IPS-NIHi7 (cell line): ENCODE results near the gene RNF14.
"Not testable (repeated sequence)": the region's sequence is repeated elsewhere in the genome, so short reads cannot be mapped to it uniquely, and the experiment has no call there.

Source experiments
- DNase-seq: peaks from one replicate; pipeline ENCODE4 v3.0.0; 2012; ENCODE audit warnings: mixed read lengths; ENCODE audit errors: extremely low spot score

The RNF14 gene, protein sequence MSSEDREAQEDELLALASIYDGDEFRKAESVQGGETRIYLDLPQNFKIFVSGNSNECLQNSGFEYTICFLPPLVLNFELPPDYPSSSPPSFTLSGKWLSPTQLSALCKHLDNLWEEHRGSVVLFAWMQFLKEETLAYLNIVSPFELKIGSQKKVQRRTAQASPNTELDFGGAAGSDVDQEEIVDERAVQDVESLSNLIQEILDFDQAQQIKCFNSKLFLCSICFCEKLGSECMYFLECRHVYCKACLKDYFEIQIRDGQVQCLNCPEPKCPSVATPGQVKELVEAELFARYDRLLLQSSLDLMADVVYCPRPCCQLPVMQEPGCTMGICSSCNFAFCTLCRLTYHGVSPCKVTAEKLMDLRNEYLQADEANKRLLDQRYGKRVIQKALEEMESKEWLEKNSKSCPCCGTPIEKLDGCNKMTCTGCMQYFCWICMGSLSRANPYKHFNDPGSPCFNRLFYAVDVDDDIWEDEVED

DNA sequence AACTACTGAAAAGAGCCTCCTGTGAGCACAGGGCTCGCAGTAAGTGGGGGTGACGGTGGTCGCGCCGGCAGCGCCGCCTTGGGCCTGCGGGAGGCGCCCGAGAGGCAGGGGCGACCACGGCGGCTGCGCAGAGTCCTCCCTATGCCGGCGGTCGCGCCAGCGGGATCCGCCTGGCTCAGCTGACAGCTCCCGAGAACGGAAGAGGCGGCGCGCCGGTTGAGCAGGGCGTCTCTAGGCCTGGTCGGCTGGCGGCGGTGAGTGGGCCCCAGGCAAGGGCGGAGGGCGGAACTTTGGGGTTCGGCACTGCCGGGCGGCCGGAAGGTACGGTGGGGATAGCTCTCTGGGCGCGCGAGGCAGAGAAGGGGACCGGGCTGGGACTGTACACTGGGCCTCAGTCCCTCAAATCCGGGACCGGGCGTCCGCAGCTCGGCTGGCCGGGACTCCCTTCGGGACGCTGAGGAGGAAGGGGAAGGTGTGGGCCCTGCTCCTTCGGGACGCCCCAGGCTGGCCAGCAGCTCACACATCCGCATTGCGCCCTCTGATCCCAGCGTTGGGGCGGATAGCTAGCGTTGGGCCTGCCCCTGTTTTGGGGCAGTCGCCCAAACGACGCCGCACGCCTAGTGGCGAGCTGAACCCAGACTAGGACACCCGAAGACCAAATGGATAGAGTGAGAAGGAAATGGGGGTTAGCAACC, at the start of gene RNF14:
Gene RNF14, plus strand, starts transcription at position 192 of the 695 bp plus-strand sequence. CDS start 4,484 bp downstream, outside the sequence.
- peak; percentile 97 for DNase-seq

DNA sequence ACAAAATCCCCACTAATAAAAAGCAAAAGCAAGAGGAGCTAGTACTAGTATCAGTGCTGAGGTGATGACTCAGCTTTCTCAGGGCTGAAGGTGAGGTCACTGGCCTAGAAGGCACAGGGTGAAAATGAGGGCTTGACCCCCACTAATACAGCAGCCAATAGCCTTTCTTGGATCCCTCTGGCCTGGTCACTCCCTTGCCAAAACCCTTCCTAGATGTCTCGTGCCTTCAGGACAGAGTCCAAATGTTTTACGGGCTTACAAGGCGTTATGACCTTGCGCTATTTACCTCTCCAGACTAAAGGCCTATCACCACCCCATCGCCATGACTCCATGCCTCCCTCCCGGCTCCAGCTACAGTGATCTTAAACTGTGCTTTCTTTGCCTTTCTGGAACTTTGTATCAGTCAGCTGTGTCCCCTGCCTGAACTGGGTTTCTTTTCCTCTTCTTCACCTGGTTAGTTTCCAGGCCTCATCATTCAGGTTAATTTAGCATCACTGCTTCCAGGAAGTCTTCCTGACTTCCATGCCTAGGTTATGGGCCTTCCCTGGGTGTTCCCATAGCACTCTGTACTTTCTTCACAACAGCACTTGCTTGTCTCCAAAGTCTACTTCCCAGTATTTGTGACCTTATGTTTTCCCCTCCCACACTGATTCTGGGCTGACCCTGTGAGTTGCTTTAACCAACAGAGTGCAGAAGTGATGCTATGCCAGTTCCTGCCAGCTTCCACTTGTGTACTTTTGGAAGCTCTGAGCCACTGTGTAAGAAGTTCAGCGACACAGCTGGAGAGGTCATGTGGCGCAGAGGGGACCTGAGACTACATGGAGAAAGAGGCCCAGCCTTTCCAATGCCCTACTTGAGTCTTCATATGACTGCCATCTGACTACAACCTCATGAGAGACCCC, 49.4 kb upstream of the RNF14 start:
- no peak for DNase-seq

DNA sequence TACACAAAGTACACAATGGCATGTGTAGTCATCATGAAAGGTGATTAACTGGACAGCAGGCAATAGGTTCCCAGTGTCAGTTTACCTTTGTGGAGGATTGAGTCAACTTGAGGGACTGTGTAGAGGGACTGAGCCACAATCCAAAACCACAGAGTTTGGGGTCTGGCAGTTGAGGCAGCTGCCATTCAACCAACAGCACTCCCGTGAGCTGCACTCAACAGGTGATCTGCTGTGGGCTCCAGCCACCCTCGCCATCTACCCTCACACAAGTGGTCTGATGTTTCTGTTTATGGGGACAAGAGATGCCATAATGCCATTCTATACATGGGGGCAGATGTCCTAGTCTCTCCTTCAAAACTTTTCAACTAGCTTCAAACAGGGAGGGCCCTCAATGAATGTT, 48.1 kb upstream of the RNF14 start:
- no peak for DNase-seq

DNA sequence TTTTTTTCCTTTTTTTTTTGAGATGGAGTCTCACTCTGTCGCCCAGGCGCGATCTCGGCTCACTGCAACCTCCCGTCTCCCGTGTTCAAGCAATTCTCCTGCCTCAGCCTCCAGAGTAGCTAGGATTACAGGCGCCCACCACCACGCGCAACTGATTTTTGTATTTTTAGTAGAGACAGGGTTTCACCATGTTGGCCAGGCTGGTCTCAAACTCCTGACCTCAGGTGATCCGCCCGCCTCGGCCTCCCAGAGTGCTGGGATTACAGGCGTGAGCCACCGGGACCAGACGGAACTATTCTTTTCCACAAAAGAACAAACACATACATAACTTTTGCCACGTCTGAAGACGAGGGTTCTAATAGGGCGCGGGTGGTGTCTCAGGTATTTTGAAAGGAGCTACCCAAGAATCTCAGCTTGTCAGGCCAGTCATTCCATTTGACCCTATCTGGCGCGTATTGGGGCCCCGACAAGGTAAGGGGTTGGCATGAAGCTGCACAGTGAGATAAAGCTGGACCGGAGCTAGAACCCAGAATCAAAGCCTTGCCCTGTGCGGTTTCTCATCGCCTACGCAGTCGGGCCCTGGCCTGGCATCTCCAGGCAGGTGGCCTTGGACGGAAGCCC, 46.0 kb upstream of the RNF14 start:
- not testable (repeated sequence) for DNase-seq

DNA sequence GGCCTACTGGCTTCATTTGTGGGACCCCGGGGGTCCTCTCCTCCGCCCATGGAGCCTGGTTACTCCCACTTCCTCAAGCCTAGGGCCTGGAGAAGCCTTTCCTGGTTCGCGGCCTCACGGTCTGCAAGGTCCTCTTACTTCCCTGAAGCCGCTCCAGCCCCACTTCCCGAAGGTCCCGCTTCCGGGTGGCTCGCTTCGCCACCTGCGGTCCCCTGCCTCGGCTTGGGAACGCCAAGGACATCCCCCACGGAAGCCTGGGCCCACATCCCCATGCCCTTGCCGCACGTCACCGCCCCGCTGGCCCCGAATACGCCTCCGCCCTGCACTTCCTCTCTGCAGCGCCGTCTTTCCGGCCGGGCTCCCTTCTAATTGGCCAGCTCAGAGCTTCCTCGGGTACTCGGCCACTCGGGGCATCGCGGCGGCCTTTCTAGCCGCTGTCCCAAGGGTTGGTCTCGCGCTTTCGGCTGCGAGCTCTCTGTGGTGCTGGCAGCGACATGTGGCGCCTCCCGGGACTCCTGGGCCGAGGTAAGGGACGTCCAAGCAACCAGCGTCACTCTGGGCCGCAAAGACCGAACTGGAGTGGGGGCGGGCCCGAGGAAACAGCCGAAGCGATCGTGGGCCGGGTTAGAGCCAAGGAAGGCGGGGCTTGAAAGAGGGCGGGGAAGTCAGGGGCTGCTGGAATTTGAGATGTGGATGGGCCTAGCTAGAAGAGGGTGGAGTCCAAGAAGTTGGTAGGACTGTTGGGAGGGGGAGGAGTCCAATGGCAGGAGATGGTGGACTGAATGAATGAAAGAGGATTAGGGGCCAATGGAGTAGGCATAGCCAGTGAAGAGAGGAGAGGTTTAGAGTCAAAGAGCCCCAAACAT, 45.2 kb upstream of the RNF14 start, which contains the start of gene DELE1:
Gene DELE1, plus strand, starts transcription at position 424 of the 866 bp plus-strand sequence. Its CDS starts 71 bp downstream, at position 495.
- peak; percentile 97 for DNase-seq

DNA sequence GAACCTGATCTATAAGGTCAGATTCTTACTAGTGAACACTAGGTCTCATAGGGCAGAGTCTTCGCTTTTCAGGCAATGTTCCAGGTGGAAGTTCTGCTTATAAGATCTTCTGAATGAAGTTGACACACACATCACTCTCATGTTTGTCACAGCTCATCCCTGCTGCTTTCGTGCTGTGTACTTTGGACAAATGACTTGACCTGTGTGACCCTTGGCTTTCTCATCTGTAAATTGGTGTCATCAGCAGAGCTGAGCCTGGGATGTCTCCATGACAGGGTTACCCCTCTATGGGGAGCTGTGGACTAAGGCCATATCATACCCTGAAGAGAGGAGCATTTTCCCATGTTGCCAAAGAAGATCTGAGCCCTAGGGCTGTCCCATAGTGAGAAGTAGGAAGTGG, 42.5 kb upstream of the RNF14 start:
- no peak for DNase-seq

DNA sequence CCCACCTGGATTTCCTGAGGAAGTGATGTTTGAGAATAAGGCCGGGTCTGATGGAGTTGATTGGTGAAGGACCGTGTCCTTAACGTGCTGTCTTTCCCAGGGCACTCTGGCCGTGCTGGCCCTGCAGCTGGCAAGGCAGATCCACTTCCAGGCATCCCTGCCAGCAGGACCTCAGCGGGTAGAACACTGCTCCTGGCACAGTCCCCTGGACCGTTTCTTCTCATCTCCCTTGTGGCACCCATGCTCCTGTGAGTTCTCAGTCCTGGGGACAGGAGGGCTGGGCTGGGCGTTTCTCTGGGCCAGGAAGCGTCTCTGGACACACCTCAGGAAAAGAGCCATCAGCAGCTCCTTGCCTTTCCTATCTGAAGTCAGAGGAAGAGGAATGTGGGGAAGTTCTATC, 40.9 kb upstream of the RNF14 start:
- no peak for DNase-seq

DNA sequence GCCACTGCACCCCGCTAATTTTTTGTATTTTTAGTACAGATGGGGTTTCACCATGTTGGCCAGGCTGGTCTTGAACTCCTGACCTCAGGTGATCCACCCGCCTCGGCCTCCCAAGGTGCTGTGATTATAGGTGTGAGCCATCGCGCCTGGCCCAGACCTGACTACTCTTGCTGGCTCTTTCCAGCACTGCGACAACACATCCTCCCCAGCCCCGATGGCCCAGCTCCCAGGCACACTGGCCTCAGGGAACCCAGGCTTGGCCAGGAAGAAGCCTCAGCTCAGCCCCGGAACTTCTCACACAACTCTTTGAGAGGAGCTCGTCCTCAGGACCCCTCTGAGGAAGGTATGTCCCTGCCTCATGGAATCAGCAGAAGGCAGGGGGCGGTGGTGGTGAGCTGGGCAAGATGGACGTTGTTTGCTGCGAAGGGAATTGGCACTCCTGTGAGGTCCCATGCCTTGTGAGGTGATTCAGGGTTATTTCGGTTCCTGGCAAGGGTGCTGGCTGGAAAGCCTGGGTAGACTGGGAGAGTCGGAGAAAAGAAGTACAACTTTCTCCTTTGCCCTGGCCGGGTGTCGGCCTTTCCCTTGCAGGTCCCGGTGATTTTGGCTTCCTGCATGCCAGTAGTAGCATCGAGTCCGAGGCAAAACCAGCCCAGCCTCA, 39.4 kb upstream of the RNF14 start:
- DNase-seq = no peak

DNA sequence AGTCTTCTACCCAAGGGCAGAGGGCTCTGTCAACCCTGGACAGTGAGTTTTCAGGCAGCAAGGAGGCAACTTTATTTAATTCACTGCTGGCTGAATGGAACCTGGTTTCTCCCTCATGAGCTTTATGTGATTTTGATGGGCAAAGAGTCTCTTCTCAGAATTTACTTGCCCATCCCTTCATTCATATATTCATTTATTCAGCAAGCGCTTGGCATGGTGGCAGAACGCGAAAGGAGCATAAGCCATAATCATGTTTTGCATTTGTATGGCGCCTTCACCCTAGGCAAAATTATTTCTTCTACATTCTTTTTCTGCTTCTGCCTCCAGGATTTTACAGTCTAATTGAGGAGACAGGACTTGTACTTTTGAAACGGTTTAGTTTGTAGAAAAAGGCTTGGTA, 37.2 kb upstream of the RNF14 start:
- DNase-seq = no peak

DNA sequence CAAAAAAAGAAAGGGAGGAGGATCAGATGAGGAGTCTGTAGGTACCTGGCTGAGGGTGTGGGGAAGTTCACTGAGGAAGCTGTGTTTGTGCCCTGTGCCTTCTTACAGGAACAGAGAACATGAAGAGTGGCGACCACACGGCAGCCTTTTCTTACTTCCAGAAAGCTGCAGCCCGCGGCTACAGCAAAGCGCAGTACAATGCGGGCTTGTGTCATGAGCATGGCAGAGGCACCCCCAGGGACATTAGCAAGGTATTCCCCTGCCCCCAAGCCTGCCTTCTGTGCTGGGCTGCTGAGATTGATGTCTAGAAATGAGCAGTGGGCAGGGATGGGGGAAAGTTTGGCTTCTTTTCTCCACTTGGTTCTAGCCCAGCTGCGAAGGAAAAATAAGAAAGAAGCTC, 35.8 kb upstream of the RNF14 start:
- no peak for DNase-seq

DNA sequence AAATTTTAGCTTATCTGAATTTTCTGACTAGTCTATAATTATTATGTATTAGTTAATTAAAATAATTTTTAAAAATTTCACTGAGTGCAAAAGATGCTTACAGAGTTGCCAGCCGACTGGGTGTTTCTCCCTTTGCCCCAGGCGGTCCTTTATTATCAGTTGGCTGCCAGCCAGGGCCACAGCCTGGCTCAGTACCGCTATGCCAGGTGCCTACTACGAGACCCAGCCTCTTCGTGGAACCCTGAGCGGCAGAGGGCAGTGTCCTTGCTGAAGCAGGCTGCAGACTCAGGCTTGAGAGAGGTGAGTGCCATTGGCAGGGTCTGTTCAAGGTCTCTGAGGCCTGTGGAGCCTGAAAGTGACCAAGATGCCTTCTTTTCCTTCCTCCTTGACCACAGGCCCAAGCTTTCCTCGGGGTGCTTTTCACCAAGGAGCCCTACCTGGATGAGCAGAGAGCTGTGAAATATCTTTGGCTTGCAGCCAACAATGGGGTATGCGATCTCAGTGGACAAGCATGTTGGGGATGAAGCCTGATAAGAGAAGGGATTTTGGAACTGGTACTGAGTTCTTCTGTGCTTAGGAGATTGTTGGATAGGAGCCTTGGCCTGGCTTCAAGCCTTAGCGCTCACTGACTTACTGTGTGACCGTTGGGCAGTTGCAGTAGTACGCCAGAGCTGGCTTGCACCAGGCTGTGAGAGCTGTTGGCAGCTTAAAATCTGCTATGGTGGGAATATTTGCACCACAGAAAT, 34.6 kb upstream of the RNF14 start:
- no peak for DNase-seq

DNA sequence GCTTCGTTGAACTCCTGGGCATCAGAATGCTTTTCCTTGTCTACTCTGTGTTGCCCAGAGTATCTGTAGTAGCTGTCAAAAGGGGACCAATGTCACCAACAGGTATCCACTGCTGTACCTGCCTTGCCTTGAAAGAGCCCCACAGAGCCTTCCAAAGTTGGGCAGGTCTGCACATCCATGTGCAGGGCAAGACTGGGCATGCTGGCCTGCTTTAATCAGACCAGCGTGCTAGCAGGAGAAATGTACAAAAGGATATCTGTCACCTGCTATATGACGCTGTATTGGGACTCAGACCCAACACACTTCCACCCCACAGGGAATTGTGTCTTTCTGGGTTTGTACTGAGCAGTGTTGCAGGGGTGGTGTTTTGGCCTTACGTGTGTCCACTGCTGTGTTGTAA, 33.4 kb upstream of the RNF14 start:
- DNase-seq = no peak

DNA sequence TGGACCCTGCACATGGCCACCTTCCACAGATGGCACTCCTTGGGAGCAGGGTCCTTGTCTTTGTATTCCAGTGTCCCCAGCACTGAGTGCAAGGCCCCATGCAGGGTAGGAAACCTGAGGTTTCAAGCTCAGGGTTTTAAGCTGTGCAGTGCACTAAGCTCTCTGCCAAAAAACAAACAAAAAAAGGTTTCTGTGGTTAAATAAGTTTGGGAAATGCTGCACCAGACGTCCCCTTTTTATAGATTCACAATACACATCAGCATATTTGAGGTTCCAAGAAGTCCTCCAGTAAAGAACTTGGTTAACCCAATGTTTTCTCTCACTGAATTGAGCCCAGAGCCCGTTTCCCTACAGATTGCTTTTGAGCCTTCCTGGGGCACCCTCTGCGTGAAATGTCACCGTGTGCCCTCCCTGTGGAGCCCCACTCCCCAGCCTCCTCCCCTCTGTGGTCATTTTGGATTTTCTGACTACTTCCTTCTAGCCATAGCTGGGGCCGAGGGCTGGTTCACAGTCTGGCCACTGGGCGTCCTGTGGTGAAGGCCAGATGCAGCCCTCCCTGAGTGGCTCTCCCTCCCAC, 28.1 kb upstream of the RNF14 start:
- DNase-seq = no peak

DNA sequence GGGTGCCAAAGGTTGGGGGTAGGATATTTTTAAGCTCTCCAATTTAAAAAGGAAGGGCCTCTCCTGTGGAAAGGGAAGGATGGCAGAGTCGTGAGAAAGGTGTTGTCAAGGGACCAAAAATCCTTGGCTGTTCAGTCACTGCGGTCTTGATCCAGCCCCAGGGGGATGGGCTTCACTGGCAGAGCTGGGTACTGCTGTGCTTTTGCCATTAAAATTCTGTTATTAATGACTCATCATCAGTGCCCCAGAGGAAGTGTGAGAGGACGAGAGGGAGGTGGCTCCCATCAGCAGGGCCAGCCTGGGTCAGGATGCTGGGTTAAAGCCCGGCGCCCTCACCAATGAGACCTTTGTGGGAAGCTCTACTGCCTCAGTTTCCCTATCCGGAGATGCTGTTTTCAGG, 27.6 kb upstream of the RNF14 start:
- DNase-seq = no peak

DNA sequence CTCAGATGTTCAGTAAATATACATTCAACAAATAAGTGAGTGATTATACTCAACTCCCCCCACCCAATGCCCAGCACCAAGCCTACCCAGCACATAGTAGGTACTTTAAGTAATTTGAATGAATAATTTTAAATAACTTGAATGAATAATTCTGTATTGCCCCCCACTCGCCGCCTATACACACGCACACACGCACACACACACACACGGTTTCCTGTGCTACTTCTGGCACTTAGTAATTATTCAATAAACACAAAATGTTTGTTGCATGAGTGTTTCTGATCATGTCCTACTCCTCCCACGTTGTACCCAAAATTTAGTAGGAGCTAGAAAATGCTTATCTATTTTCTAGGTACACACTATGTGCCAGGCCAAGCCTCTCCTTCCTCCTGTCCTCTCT, 27.1 kb upstream of the RNF14 start:
- no peak for DNase-seq

DNA sequence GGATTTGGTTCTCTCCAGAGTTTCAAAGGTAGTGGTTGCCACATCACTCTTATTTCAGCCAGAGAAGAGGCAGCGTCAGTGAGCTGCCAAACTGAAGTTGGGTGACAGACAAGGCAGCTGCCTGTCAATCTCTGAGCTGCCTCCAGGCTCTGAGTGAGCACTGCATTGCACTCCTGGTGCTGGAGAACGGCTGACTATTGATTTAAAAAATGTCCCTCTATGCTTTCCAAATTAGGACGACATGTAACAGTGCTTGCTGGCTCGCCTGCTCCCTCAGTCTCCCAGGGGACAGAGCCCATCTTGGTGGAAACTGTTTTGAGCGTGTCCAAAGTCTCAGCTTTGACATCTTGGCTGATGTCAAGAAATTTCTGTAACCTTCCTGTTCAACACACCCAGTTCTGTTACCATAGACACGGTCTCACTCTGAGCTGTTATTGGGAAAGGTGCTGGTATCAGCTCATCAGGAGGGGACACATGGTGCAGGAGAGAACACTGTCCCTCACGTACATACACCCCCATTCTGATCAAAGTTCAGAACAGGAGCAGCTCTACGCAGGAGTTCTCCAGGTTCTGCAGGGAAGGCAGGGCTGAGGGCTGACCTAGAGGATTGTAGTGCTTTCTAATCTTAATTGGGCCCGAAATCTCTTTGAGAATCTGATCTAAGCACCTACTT, 26.6 kb upstream of the RNF14 start:
- no peak for DNase-seq

DNA sequence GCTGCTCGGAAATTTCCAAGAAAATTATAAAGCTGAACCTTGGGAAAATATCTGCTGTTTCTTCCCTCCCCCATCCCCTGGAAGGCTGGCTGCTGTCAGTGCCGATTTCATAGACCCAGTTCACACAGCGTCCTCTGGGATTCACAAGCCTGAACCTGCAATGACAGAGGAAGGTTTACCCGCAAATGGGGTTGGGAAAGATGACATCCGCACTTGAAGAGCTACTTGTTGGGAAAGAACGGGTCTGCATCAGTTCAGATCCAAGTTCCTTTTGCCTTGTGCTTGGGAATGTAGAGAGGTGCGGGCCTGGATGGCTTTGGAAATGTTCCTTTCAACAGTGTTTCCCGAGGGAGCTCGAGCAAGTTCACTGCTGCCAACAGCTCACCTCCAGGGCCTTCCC, 24.8 kb upstream of the RNF14 start:
- no peak for DNase-seq

DNA sequence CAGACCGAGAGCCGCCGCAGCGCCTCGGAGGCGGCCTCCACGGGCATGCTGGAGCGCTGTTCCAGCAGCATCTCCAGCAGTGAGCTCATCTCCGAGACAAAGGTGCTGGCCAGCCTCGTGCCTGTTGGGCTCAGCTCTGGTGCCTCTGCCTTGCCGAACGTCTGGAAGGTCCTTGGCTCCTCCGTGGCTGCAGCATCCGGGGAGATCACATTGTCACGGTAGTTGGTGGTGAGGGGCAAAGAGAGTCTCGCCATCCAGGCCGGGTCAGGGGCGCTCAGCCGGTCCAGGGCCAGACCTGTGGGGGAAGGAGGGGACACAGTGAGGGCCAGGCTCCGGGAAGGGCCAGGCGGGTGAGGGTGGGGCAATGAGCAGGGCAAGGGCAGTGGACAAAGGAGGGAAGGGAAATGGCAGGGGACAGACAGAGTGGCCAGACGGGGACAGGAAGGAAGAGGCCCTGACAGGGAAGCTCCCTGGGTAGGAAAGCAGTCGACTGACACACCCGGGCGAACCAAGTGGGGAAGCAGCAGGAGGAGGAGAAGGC, 23.3 kb upstream of the RNF14 start:
- DNase-seq = peak; percentile 48
